H54 (cell line): ENCODE data around the gene HOXA2.

Experiments
- DNase-seq: peaks from one replicate; pipeline ENCODE4 v3.0.0; 2011; ENCODE audit warnings: low spot score, mixed read lengths; ENCODE audit not compliant: insufficient read length
- FAIRE-seq: peaks from 3 replicates; lab custom pipeline; 2011; peaks lifted over from hg19 to GRCh38; lab: Jason Lieb, UNC
- POLR2A ChIP-seq: IDR thresholded peaks from 2 replicates; pipeline ENCODE4 v1.6.1; 2011; ENCODE audit warnings: low read depth, mild to moderate bottlenecking, low read length

The HOXA2 gene

GRCh38 chr7:27098578-27099451 is 3.7 kb downstream of the HOXA2 start:
- no peak for TF ChIP-seq POLR2A
- DNase-seq (no peak), FAIRE-seq (no peak)

- no peak for FAIRE-seq
- DNase-seq, result no peak
- TF ChIP-seq POLR2A, result no peak
Observed at GRCh38 chr7:27097686-27098577, 4.6 kb downstream of the HOXA2 start.

- peak; percentile 32; the same call in 1 of the 2 replicates for TF ChIP-seq POLR2A
- DNase-seq, result no peak
- no peak for FAIRE-seq
Observed at GRCh38 chr7:27096768-27097514, 5.5 kb downstream of the HOXA2 start.

- FAIRE-seq, result peak; percentile 53
- DNase-seq, result peak; percentile 100
Observed at GRCh38 chr7:27095897-27096767, 6.4 kb downstream of the HOXA2 start, which contains the start of gene HOXA1. Gene HOXA1, minus strand, starts transcription at chr7:27096000. Its CDS starts 88 bp downstream, at chr7:27095912.

GRCh38 chr7:27095050-27095896 is 7.2 kb downstream of the HOXA2 start:
- FAIRE-seq (no peak), DNase-seq (no peak)
- no peak for TF ChIP-seq POLR2A

More at GRCh38 chr7:27095897-27096767, 6.4 kb downstream of the HOXA2 start, which contains the start of gene HOXA1:
- peak; percentile 95 for TF ChIP-seq POLR2A

GRCh38 chr7:27094304-27095049 is 8.0 kb downstream of the HOXA2 start:
- FAIRE-seq (no peak), DNase-seq (no peak)
- TF ChIP-seq POLR2A, result no peak

GRCh38 chr7:27093184-27093895 is 9.1 kb downstream of the HOXA2 start:
- no peak for FAIRE-seq
- TF ChIP-seq POLR2A, result no peak
- DNase-seq, result no peak

GRCh38 chr7:27092819-27093110 is 9.7 kb downstream of the HOXA2 start:
- DNase-seq (no peak), FAIRE-seq (no peak)
- TF ChIP-seq POLR2A, result no peak

- FAIRE-seq (no peak), DNase-seq (no peak)
- no peak for TF ChIP-seq POLR2A
Observed at GRCh38 chr7:27091941-27092818, 10.3 kb downstream of the HOXA2 start.

- TF ChIP-seq POLR2A, result no peak
- DNase-seq (no peak), FAIRE-seq (no peak)
Observed at GRCh38 chr7:27091105-27091504, 11.4 kb downstream of the HOXA2 start.
